Activated CD4-positive, alpha-beta T cell treated with anti-CD3 and anti-CD28 coated beads for 48 hours (primary cell): Measurements from ENCODE around the gene TMEM192.
"Not testable (repeated sequence)": the region's sequence is repeated elsewhere in the genome, so short reads cannot be mapped to it uniquely, and the experiment has no call there.

Experiments
- DNase-seq: peaks from one replicate; pipeline ENCODE4 v3.0.0-alpha.2; 2020

Gene TMEM192

DNA sequence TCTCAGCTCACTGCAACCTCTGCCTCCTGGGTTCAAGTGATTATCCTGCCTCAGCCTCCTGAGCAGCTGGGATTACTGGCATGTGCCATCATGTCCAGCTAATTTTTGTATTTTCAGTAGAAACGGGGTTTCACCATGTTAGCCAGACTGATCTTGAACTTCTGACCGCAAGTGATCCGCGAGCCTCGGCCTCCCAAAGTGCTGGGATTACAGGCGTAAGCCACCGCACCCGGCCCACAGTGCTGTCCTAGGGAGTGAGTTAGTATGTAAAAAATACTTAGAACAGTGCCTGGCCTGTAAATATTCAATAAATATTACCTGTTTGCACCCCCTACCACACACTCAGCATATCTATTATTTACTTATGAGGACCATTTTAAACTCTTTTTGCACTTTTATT is 20.5 kb downstream of the TMEM192 start:
- not testable (repeated sequence) for DNase-seq

DNA sequence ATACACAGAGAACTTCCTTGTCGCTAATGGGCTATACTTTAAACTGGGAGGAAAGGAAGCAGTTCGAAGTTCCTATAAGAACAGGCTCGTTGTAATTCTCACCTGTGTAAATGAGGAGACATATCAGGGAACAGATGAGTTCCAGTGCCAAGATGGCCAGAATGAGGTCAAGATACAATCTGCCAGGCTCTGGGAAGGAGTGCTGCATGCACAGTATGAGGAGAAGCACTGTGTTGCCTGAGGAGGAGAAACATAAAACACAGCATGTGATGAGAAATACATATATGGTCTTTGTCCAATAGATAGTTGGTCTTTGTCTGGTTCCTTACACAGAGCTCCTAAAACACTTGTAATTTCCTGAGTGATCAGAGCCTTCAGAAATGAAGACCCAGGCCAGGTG is 24.3 kb downstream of the TMEM192 start:
- DNase-seq = no peak

DNA sequence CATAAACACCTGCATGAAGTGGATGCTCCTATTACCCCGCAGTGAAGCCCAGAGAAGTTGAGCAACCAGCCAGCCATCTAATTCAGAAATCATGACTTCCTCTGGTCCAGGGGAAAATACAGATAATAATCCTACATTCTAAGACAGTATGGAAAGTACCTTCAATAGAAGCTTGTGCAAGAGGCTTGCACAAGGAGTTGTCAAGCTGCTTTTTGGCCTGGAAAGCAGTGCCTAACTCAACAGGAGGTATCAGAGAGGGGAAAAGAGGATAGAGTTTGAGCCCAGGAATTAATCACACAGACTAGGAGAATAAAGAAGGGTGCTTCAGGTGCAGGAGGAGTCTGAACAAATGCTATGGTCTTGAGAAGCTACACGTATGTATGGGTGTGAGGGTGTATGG is 26.7 kb downstream of the TMEM192 start:
- DNase-seq = no peak

DNA sequence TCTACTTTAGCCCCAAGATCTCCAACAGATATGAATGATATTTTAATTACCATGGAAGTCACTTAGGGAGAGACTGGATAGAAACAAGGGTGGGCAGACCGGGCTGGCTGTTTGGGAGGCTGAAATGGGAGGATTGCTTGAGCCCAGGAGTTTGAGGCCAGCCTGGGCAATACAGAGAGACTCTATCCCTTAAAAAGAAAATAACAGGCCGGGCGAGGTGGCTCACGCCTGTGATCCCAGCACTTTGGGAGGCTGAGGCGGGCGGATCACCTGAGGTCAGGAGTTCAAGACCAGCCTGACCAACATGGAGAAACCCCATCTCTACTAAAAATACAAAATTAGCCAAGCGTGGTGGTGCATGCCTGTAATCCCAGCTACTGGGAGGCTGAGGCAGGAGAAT is 27.9 kb downstream of the TMEM192 start:
- DNase-seq = not testable (repeated sequence)

DNA sequence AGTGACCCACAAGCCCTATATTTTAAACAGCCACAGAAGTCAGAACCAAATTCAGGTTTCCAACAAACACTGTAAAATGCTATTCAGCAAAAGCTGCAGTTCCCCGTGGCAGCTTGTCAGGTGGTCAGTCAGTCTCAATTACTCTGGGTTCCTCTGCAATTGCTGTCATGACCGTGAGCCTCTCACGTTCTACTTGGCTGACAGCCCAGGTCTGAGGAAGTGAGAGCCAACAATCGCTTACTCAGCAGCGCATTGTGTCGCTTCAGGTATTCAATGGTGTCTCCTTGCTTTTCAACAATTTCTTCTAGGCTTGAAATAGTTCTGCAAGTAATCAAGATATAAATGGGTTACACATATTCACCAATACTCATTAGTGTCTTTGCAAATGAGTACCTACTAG is 33.2 kb downstream of the TMEM192 start:
- DNase-seq = no peak

DNA sequence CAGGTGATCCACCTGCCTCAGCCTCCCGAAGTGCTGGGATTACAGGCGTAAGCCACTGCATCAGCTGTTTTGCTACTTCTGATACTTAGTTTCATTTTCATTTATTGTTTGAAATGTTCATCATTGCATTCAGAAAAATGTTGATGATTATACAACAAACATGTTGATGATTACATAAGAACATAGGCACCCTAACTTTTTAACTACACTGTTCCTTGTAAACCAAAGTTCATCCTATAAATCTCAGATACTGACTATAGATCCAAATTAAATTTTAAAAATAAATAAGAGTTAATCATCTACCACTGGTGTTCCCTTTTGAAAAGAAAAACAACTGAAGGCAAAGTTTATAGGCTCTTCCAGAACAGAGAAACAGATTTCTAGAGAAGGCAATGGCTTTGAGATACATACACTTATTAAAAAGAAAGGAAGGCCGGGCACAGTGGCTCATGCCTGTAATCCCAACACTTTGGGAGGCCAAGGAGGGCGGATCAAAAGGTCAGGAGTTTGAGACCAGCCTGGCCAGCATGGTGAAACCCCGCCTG is 35.6 kb downstream of the TMEM192 start:
- no peak for DNase-seq

DNA sequence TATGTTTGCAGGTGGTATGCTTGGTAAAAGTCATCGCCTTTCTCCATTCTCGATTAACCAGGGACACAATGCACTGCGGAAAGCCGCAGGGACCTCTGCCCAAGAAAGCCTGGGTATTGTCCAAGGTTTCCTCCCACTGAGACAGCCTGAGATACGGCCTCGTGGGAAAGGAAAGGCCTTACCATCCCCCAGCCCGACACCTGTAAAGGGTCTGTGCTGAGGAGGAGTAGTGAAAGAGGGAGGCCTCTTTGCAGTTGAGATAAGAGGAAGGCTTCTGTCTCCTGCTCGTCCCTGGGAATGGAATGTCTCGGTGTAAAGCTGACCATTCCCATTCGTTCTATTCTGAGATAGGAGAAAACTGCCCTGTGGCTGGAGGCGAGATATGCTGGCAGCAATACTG is 39.3 kb downstream of the TMEM192 start:
- DNase-seq = not testable (repeated sequence)

DNA sequence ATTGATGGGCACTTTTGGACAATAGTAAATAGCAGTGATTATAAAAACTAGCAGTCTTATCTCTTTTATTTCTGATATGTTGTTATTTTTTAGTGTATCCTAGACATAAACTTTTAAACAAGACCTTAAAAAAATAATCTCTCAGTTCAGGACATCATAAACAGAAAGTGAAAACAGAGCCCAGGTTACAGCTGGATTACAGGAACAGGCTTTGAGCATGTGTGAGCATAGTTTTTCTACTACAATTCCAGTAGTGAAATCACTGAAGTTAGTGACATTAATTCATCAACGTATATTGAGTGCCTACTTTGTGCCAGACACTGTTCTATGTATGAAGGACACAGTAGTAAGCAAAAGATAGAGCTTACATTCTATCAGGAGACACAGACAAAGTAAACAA is 42.1 kb downstream of the TMEM192 start:
- DNase-seq = no peak

DNA sequence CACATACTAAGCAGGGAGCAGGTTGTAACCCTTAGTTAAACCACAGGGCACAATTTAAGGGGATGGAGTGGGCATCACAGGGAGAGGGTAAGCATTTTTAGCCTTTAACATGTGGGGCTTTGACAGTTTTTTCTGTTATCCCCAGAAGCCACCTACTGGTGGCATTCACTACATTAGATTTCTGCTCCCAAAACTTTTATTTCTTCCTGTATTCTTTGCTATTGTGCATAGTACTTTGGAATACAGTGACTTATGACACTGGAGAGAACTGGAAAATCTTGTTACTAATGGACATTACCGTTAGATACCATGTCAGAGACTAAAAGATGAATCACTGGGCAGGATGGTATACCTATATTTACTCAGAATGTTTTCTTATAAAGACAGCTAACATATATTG is 51.7 kb downstream of the TMEM192 start:
- DNase-seq = no peak

DNA sequence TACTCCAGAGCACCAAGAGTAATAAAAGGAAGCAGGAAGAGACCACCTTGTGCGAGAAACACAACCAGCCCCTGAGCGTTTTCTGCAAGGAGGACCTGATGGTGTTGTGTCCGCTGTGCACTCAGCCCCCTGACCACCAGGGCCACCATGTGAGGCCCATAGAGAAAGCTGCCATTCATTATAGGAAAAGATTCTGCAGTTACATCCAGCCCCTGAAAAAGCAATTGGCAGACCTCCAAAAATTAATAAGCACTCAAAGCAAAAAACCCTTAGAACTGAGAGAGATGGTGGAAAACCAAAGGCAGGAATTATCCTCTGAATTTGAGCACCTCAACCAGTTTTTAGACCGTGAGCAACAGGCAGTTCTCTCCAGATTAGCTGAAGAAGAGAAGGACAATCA is 53.3 kb downstream of the TMEM192 start:
- DNase-seq = no peak

DNA sequence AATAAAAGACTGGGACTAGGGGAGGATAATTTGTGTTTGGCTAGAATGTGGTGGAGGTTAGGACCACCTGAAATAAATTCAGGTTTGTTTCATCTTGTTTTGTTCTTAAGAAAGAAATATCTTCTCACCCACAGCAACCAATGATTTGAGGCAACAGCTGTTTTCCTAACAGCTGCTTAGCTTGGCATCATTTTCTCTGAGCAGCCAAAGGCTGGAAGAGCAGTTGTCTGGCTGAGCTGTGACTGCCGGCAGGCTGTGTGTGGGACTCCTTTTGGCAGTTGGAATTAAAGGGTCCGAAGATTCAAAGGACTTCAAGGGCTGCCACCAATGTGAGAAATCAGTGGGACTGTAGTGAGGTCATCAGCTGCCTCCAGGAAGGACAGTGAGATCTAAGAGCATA is 54.0 kb downstream of the TMEM192 start:
- no peak for DNase-seq

DNA sequence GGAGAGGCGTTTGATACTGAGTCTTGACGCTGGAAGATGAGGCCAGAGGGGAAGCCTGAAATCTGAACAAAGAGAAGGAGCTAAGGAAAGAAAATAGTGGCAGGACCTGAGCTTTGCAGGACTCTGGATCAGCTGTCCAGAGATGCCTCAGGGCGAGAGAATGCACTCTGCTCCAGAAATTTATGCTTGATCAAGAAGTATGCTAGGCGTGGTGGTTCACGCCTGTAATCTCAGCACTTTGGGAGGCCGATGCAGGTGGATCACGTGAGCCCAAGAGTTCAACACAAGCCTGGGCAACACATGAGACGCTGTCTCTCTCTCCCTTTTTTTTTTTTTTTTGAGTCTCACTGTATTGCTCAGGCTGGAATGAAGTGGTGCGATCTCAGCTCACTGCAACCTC is 57.1 kb downstream of the TMEM192 start:
- DNase-seq = no peak

DNA sequence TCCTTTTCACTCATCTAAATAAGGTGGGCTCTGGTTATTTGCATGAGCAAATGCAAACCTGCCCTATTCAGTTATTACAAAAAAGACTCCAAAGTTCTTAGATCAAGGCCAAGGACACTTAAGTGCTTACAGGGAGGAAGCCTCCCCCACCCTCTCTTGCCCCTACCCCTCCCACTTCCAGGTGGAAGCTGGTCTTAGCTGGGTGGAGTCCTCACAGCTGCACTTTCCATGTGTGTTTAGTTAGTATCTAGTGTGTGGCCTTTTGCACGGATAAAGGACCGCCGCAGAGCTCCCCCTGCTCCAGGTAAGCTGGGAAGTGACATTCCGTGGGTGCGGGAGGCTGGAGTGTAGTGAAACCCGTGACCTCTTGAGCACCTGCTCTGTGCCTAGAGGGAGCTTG is 59.0 kb downstream of the TMEM192 start, which contains the start of gene TRIM75:
TSS of gene TRIM75 (plus strand) at position 222 of the 400 bp plus-strand sequence. CDS start 5,282 bp downstream, outside the sequence.
- no peak for DNase-seq

DNA sequence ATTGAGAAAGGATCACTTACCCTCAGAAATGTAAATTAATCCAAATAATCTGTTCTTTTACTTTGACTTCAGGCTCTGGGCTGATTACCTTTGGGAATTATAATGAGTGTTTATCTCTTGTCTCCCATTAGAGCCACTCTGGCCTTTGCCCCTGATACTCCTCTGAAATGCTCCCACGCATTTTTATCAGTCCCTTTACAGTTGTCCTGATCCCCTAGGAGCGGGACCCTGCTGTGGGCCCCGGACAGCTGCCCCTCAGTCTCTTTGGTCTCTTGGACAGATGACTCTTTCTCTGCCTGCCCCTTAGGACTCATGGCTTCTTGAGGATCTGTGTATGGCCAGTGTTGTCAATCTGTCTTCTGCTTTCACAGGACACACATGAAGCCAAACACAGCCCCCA is 60.0 kb downstream of the TMEM192 start:
- DNase-seq = no peak

DNA sequence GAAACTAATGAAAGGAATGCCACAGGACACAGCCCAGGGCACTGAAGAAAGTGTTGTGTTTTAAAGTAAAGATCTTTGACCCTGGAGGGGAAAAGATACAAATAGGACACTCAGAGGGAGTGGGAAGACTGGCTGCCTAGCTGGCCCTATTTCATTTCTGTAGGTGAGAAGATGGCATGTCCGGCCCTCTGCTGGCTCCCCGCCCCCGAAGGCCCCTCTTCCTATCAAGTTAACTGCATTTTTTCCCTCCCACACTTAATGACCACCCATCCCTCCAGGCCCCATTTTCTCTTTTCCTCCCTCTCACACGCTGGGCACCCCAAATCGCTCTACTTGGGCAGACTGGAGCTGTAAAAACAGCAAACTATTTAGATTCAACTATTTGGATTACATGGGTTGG is 64.5 kb downstream of the TMEM192 start:
- no peak for DNase-seq

DNA sequence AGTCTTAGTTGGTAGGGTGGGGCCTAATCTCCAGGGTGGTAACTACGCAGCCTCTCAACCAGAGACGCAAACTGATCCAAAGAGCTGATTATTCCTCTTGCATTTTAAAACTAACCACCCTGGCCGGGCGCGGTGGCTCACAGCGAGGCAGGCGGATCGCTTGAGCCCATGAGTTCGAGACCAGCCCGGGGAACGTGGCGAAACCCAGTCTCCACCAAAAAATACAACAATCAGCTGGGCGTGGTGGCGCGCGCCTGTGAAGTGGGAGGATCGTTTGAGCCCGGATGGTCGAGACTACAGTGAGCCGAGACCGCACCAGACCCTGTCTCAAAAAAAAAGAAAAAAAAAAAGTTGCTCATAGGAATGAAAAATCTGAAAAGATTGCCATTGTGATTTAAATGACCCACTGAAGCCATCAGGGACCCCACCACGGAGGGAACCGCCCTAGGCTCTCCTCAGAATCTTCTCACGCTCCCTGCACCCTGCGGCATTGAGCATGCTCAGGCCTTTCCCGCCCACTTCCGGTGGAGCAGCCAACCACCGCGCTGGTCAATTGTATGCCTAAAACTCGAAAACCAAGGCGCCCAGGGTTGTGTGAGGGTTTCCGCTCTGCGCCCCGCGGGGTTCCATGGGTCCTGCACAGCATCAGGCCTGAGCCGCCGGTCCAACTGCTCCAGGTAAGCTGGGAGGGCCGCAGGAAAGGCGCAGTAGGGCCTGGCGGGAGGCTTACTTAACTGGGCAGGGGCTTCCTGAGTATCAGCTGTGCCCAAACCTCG is 81.0 kb downstream of the TMEM192 start, which contains the start of gene TRIM60:
TSS of gene TRIM60 (plus strand) at position 564 of the 776 bp plus-strand sequence. CDS start 8,074 bp downstream, outside the sequence.
- no peak for DNase-seq

DNA sequence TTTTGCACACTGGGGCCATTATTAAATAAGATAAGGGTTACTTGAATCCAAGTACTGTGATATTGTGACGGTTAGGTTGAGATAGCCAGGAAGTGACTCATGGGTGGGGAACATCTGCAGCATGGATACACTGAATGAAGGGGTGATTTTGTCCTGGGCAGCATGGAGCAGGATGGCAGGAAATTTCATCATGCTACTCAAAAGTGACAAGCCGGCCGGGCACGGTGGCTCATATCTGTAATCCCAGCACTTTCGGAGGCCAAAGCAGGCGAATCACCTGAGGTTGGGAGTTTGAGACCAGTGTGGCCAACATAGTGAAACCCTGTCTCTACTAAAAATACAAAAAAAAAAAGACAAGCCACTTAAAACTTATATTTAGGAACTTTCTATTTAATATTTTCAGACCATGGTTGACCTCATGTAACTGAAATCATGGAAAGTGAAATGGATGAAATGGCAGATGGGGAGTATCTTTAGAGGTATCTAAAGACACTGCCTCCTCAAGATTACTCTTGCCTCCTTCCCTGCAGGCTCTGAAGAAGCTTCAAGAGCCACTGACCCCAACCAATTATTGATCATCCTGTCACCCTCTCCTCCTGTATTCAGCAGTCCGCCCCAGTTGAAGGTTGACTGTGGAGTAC is 84.8 kb downstream of the TMEM192 start:
- DNase-seq = no peak

DNA sequence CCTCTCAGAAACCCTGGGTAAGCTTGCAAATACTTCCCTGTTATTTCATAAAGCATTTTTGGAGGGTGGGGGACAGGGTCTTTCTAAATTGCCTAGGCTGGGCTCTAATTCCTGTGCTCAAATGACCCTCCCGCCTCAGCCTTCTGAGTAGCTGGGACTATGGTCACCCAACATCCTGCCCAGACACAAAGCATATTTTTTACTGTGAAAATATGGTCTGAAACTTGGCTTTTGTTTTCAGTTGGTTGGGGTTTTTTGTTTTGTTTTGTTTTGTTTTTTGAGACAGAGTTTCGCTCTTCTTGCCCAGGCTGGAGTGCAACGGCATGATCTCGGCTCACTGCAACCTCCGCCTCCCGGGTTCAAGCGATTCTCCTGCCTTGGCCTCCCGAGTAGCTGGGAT is 86.9 kb downstream of the TMEM192 start:
- not testable (repeated sequence) for DNase-seq
